Heart right ventricle (tissue), 16 donors: ENCODE data around the gene HSD17B8. TPM values are rescaled to one million over a fixed set of nuclear protein-coding genes. Genes with fewer than 3 reads are reported as not detected.
A peak's percentile ranks its signal among the peaks of the same experiment; 100 is the strongest.

Experiments
- ATAC-seq, 8 donors: fragments of 200-7000 bp; cut with Tn5 transposase; one replicate each; pipeline ENCODE4 v1.9.1; 2020; ENCODE audit warnings: mild to moderate bottlenecking in 8 of 8, moderate library complexity in 8 of 8, moderate number of reproducible peaks in 1 of 8
- DNase-seq, 2 donors: peaks; one replicate each; pipeline ENCODE4 v3.0.0-alpha.2; 2020
- H3K27ac ChIP-seq, 10 donors: fragments of 200-600 bp; sonication (generic) in 2 of 10; one replicate each; pipeline versions ENCODE4 v1.5.0 to v1.8.0; 2020 to 2022; ENCODE audit warnings: mild to moderate bottlenecking in 3 of 10
- H3K27me3 ChIP-seq, 7 donors: fragments of 200-600 bp; one replicate each; pipeline ENCODE4 v1.8.0; 2021 to 2022; ENCODE audit warnings: mild to moderate bottlenecking in 2 of 7
- H3K36me3 ChIP-seq, 9 donors: fragments of 200-600 bp; sonication (generic) in 1 of 9; one replicate each; pipeline versions ENCODE4 v1.5.0 to v1.8.0; 2020 to 2022; ENCODE audit warnings: mild to moderate bottlenecking in 2 of 9
- H3K4me1 ChIP-seq, 9 donors: fragments of 200-600 bp; sonication (generic) in 1 of 9; one replicate each; pipeline versions ENCODE4 v1.5.0 to v1.8.0; 2020 to 2022; ENCODE audit warnings: mild to moderate bottlenecking in 4 of 9
- H3K4me3 ChIP-seq, 10 donors: fragments of 200-600 bp; sonication (generic) in 2 of 10; one replicate each; pipeline versions ENCODE4 v1.5.0 to v1.8.0; 2020 to 2022; ENCODE audit warnings: mild to moderate bottlenecking in 7 of 10, moderate library complexity in 2 of 10
- H3K9me3 ChIP-seq, 11 donors: fragments of 200-600 bp in 10 of 11; sonication (generic) in 2 of 11; one replicate each; pipeline versions ENCODE4 v1.5.0 to v1.8.0; 2013 to 2022; ENCODE audit warnings: mild to moderate bottlenecking in 2 of 11, control low read depth in 1 of 11, moderate library complexity in 1 of 11
- CTCF ChIP-seq, 9 donors: fragments of 200-600 bp; sonication (generic) in 2 of 9; IDR thresholded peaks; one replicate each; pipeline versions ENCODE4 v1.5.0 to v1.8.0; 2021 to 2022; ENCODE audit warnings: antibody characterized with exemption in 9 of 9, mild to moderate bottlenecking in 5 of 9, moderate library complexity in 1 of 9
- WGBS, 2 donors: extraction: QIAGEN DNeasy Blood & Tissue Kit; methylation state at CpG; one replicate each; pipeline ENCODE4 v1.1.7; 2013; ENCODE audit warnings: inconsistent platforms in 1 of 2; 5-methylcytosine and 5-hydroxymethylcytosine counted together
- intact Hi-C, 10 donors: fragments of 100-400 bp; cut with DNase I; formaldehyde crosslinking; loops; one replicate each; pipeline versions ENCODE4 v1.11.1 to v1.14.2; 2022
- polyA plus RNA-seq, 2 donors: library from polyadenylated mRNA; stranded (reverse); fragments of 200-250 nt; gene quantifications; one replicate each; pipeline ENCODE4 v1.2.3, GENCODE V29; 2013
- total RNA-seq, 10 donors: library from RNA; stranded (reverse); fragmentation: NEBNext Ultra II Directional in 3 of 10; extraction: Animal tissue kit (Norgen Biotek cat#: 25700) in 3 of 10; gene quantifications; one replicate each; pipeline versions ENCODE4 v1.2.1 to v1.2.4, GENCODE V29; 2021 to 2023
- donor health status: Arrhythmogenic right ventricular cardiomyopathy.
- donor health status: ischemic (EF 13 %, LVEDD 7.1; RV severe dilation, severe dysfunction).
- donor health status: healthy with polysubstance abuse.
- donor health status: DM: no; HTN: yes; CAD: no.
- donor health status: DM: no; HTN: no; CAD: no.
- donor health status: ischemic (EF 25% LVEDD 6.9; RV normal size, moderate dysfunction).
- donor health status: ischemic (EF 25% LVEDD 5.7; RV mildly dilated, moderate dysfunction).
- donor health status: healthy.
- donor health status: DM: yes; HTN: yes; CAD: no.
- donor health status: Ischemic cardiomyopathy.
- donor health status: ischemic (EF 35%, LVEDD 5.7; RV mildly dilated, moderate dysfunction).
- donor health status: nonischemic (EF 11% LVEDD 7.7; RV severe dilation, severe dysfunction).
- donor health status: DM: yes; HTN: yes; CAD: no.
- donor health status: PGD.
- donor health status: ischemic (EF 29% LVEDD 5.4; RV normal size, mild dysfunction).
- donor health status: nonischemic (EF 23%, LVEDD 6.1; RV moderate dilation, normal function).

Gene HSD17B8
- total and polyA plus RNA-seq, 12 donors = 7.4 to 25.5 (median 21.4) TPM

GRCh38 chr6:33248932-33249731 lies 44.7 kb downstream of the HSD17B8 start:
- Histone ChIP-seq H3K36me3 (peaks cover 0 to 34% (median 8%) of the 10 kb centered on the region in 9 donors), H3K4me3 (peak overlapping the region; percentile 22 to 76 (median 61)), H3K27ac (peak overlapping the region; percentile 82 to 96 (median 92)), H3K9me3 (no peaks in the 10 kb centered on the region), H3K4me1 (peaks cover 7 to 33% (median 22%) of the 10 kb centered on the region in 9 donors), H3K27me3 (peaks cover 0 to 12% (median 0%) of the 10 kb centered on the region in 7 donors)
- peak in 5 of 9 donors; percentile 28 to 56 (median 36) for TF ChIP-seq CTCF (IDR thresholded peaks at IDR 0.05)
- ATAC-seq (peak; percentile 94 to 98 (median 97)), DNase-seq (peak; percentile 97 to 98)
- WGBS, 2 donors = 0% methylated on average over 58 of the region's 58 CpGs
- intact Hi-C loops = loop anchor here (1.0 to 10.0 kb wide), 22 partner anchors 37 to 355 kb away; partner anchors contain the start of genes RXRB (in 3 of the 10), SLC39A7 (in 3 of the 10), HSD17B8 (in 2 of the 10) and HLA-DOA (in 1 of the 10)

GRCh38 chr6:33249732-33250630 lies 45.5 kb downstream of the HSD17B8 start:
- peak; percentile 17 to 27 for DNase-seq

GRCh38 chr6:33250731-33251130 lies 46.3 kb downstream of the HSD17B8 start:
- TF ChIP-seq CTCF (IDR thresholded peaks at IDR 0.05) = no peak
- WGBS, 2 donors = 92 to 99% methylated on average over 13 of the region's 13 CpGs

More at GRCh38 chr6:33249732-33250630, 45.5 kb downstream of the HSD17B8 start:
- H3K4me1 ChIP-seq = peaks cover 7 to 33% (median 22%) of the 10 kb centered on the region in 9 donors
- no peak for TF ChIP-seq CTCF (IDR thresholded peaks at IDR 0.05)
- H3K36me3 ChIP-seq = peaks cover 0 to 42% (median 8%) of the 10 kb centered on the region in 9 donors
- intact Hi-C loops = loop anchor here (1.0 to 10.0 kb wide), 18 partner anchors 38 to 356 kb away; partner anchors contain the start of genes RXRB (in 3 of the 10), SLC39A7 (in 3 of the 10), HSD17B8 (in 2 of the 10) and HLA-DOA (in 1 of the 10)
- H3K27me3 ChIP-seq = peaks cover 0 to 9% (median 0%) of the 10 kb centered on the region in 7 donors
- peak overlapping the region; percentile 82 to 96 (median 92) for H3K27ac ChIP-seq
- 12 to 16% methylated on average over 15 of the region's 15 CpGs for WGBS, 2 donors
- H3K4me3 ChIP-seq = peak overlapping the region; percentile 22 to 76 (median 61)
- H3K9me3 ChIP-seq = no peaks in the 10 kb centered on the region
- peak in 5 of 8 donors; percentile 0 to 21 (median 2) for ATAC-seq

More at GRCh38 chr6:33250731-33251130, 46.3 kb downstream of the HSD17B8 start:
- H3K27me3 ChIP-seq = peaks cover 0 to 5% (median 0%) of the 10 kb centered on the region in 7 donors
- H3K27ac ChIP-seq = peak overlapping the region in 4 of 10 donors; percentile 90 to 96 (median 92)
- intact Hi-C loops = no loop called here
- peaks cover 0 to 50% (median 8%) of the 10 kb centered on the region in 9 donors for H3K36me3 ChIP-seq
- DNase-seq (no peak), ATAC-seq (no peak)
- H3K9me3 ChIP-seq = no peaks in the 10 kb centered on the region
- H3K4me3 ChIP-seq = no peak overlapping the region
- peaks cover 7 to 33% (median 22%) of the 10 kb centered on the region in 9 donors for H3K4me1 ChIP-seq
